Measurements from ENCODE around the gene BCL2L2. TPM values are rescaled to one million over a fixed set of nuclear protein-coding genes. Genes with fewer than 3 reads are reported as not detected.

Gene BCL2L2
- polyA plus RNA-seq, 1 donor (not counting 4 experiments of a cell fraction or from before 2014, with no cell fraction given) = 33.9 TPM

GRCh38 chr14:23358553-23359166 is 52.0 kb downstream of the BCL2L2 start:
- no peaks in the 10 kb centered on the region for H4K20me1 ChIP-seq (ENCODE audit: control insufficient read depth, extremely low read depth, insufficient read depth, low read length)
- H3K27me3 ChIP-seq (ENCODE audit: control insufficient read depth, extremely low read depth, insufficient read depth, low read length) = peaks cover under 1% of the 10 kb centered on the region
- no peak overlapping the region for H3K4me3 ChIP-seq (ENCODE audit: control insufficient read depth in 2 of 3, extremely low read depth in 1 of 3, insufficient read depth in 2 of 3, low read depth in 1 of 3, low read length in 3 of 3)
- H3K9me1 ChIP-seq (ENCODE audit: control insufficient read depth, extremely low read depth, insufficient read depth, low read length) = no peaks in the 10 kb centered on the region
- DNase-seq (ENCODE audit: low read depth, low spot score) = no peak
- no peaks in the 10 kb centered on the region for H3K9me3 ChIP-seq (ENCODE audit: control insufficient read depth, low read depth, low read length)
- no peak overlapping the region for H3K4me2 ChIP-seq (ENCODE audit: control insufficient read depth, extremely low read depth, insufficient read depth, low read depth, low read length)
- no peak for FAIRE-seq
- H3K79me2 ChIP-seq (ENCODE audit: control insufficient read depth, insufficient read depth, low read length) = no peaks in the 10 kb centered on the region
- TF ChIP-seq CTCF (optimal IDR thresholded peaks at IDR 0.05 in 1 of 3, IDR thresholded peaks at IDR 0.05 in 1 of 3, conservative IDR thresholded peaks at IDR 0.05 in 1 of 3; ENCODE audit: extremely low read depth in 1 of 3, insufficient read depth in 2 of 3, low read length in 3 of 3) = no peak
- TF ChIP-seq EZH2 (IDR thresholded peaks at IDR 0.05; ENCODE audit: low read length) = no peak
- no peak overlapping the region for H3K9ac ChIP-seq (ENCODE audit: control insufficient read depth, extremely low read depth, insufficient read depth, low read length)
- H2AFZ ChIP-seq (ENCODE audit: control insufficient read depth, low read length) = no peak overlapping the region
- dilution Hi-C loops (cut with MboI; ENCODE audit: extremely low pct_ligation_motif_present, low sequenced_read_pairs) = no loop called here
- H3K4me1 ChIP-seq (ENCODE audit: control insufficient read depth, extremely low read depth, insufficient read depth, low read length) = no peaks in the 10 kb centered on the region
- no peak overlapping the region for H3K27ac ChIP-seq (ENCODE audit: control insufficient read depth, insufficient read depth, low read length)
- H3K36me3 ChIP-seq (ENCODE audit: control insufficient read depth in 2 of 2, extremely low read depth in 1 of 2, insufficient read depth in 2 of 2, low read length in 2 of 2) = peaks cover 0 to 2% of the 10 kb centered on the region in 2 experiments

DNA sequence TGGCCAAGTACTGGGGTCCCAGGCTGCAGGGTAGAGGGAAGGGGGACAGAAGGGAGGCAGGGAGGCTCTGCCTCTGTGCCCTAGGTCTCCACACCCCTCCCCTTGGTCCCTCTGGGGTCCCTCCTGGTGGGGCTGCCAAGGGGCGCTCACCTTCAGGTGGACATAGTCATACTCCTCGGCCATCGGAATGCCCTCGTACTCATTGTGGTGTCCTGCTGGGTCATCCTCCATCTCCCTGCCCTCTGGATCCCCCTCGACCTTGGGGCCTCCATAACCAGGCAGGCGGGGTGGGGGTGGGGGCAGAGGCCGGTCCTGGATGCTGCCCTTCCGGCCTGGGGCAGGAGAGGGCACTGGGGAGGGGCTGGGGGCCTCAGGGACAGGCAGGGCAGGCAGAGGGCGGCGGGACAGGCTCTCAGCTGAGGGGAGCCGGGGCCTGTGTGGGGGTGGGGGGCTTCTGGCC is 52.6 kb downstream of the BCL2L2 start:
- Histone ChIP-seq H4K20me1 (ENCODE audit: control insufficient read depth, extremely low read depth, insufficient read depth, low read length) (no peaks in the 10 kb centered on the region), H3K27ac (ENCODE audit: control insufficient read depth, insufficient read depth, low read length) (no peak overlapping the region), H3K4me2 (ENCODE audit: control insufficient read depth, extremely low read depth, insufficient read depth, low read depth, low read length) (no peak overlapping the region), H2AFZ (ENCODE audit: control insufficient read depth, low read length) (no peak overlapping the region), H3K4me1 (ENCODE audit: control insufficient read depth, extremely low read depth, insufficient read depth, low read length) (no peaks in the 10 kb centered on the region), H3K4me3 (ENCODE audit: control insufficient read depth in 2 of 3, extremely low read depth in 1 of 3, insufficient read depth in 2 of 3, low read depth in 1 of 3, low read length in 3 of 3) (no peak overlapping the region), H3K79me2 (ENCODE audit: control insufficient read depth, insufficient read depth, low read length) (no peaks in the 10 kb centered on the region), H3K27me3 (ENCODE audit: control insufficient read depth, extremely low read depth, insufficient read depth, low read length) (no peaks in the 10 kb centered on the region), H3K9me1 (ENCODE audit: control insufficient read depth, extremely low read depth, insufficient read depth, low read length) (no peaks in the 10 kb centered on the region), H3K36me3 (ENCODE audit: control insufficient read depth in 2 of 2, extremely low read depth in 1 of 2, insufficient read depth in 2 of 2, low read length in 2 of 2) (peaks cover 0 to 2% of the 10 kb centered on the region in 2 experiments), H3K9me3 (ENCODE audit: control insufficient read depth, low read depth, low read length) (no peaks in the 10 kb centered on the region), H3K9ac (ENCODE audit: control insufficient read depth, extremely low read depth, insufficient read depth, low read length) (no peak overlapping the region)
- FAIRE-seq (no peak), DNase-seq (ENCODE audit: low read depth, low spot score) (no peak)
- TF ChIP-seq CTCF (optimal IDR thresholded peaks at IDR 0.05 in 1 of 3, IDR thresholded peaks at IDR 0.05 in 1 of 3, conservative IDR thresholded peaks at IDR 0.05 in 1 of 3; ENCODE audit: extremely low read depth in 1 of 3, insufficient read depth in 2 of 3, low read length in 3 of 3) = no peak
- TF ChIP-seq EZH2 (IDR thresholded peaks at IDR 0.05; ENCODE audit: low read length) = no peak
- dilution Hi-C loops (cut with MboI; ENCODE audit: extremely low pct_ligation_motif_present, low sequenced_read_pairs) = no loop called here

Data from keratinocyte (primary cell).